Measurements from ENCODE around the gene GPR78.

Gene GPR78

DNA sequence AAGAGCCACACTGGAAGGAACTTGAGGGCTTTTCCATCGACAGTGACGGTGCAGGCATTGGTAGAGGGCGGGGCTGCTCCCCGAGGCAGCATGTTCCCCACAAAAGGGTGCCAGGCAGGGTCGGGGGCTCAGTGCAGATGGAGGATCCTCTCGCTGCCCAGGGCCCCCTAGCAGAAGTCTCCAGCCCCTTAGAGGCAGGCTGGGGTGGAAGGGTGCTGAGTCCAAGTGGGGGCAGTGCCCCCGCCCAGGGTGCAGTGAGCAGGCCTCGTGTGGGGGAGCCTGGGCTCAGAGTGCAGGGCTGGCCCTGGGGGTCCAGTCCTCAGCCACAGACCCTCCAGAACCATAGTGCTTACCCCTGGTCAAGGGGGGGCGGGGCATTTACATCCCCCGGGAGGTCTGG lies 21.4 kb downstream of the GPR78 start:
- no peak for DNase-seq

DNA sequence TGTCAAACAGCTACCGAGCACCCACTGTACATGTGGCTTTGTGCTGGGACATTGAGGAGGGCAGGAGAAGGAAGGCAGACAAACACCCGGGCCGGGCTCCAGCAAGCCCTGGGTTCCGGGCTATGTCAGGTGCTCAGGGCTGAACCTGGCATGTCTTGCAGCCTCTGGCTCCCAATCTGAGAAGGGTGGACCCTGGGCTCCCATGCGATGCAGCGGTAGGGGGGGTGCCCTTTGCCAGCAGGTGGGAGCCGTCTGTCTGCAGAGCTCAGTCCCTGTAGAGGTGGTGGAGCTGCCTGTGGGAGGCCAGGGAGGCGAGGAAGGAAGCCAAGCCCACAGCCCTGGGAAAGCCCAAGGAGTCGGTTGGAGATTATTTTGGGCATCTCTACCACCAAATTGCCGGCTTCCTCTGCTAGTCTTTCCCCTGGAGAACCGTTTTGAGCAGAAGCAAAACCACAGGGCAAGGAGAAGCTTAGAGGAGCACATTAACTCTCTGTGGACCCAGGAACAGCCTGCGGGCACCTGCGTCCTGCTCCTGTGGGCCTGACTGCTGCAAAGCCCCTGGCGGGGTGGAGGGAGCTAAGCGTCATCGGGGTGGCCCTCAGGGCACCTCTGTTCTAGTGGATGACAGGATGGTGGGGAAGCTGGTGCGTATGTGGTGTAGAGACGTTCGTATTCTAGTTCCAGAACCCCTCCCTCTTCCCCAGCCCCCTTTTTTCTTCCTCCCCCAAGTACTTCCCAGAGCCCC lies 22.7 kb downstream of the GPR78 start:
- no peak for DNase-seq

DNA sequence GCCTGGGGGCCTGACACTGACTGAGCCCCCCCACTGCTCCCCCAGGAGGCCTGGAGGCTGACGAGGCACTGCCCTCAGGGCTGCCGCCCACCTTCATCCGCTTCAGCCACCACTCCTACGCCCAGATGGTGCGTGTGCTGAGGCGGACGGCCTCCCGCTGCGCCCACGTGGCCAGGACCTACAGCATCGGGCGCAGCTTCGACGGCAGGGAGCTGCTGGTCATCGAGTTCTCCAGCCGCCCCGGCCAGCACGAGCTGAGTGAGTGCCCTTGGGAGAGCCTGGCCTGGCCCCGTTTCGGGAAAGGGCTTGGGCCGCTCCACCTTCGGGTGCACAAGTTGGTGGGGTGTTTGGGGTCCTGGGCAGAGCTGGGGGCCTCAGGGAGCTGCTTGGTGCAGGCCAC lies 23.7 kb downstream of the GPR78 start:
- no peak for DNase-seq

DNA sequence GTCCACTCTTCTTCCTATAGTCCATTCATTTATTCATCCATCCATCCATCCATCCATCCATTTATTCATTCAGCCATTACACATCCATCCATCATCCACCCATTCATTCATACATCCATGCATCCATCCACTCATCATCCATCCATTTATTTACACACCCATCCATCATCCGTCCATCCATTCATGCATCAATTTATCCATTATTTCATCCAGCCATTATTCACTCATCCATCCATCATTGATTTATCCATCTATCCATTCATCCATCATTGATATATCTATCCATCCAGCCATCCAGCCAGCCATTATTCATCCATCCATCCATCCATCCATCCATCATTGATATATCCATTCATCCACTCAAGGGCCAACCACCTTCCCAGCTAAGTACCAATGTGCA lies 25.1 kb downstream of the GPR78 start:
- DNase-seq, result no peak

DNA sequence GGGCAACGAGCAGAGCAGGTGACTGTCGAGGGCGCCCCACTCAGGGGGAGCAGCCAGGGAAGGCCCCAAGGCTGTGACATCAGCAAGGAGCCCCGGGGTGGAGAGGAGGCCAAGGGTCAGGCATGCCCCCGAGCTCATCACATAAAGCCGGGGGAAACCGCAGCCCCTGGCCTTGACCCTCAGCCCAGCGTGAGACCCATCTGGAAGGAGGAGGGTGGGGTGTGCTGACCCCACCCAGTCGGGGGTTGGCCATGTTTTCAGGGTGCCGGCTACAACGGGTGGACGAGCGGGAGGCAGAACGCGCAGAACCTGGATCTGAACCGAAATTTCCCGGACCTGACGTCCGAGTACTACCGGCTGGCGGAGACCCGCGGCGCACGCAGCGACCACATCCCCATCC lies 26.3 kb downstream of the GPR78 start:
- DNase-seq, result no peak

DNA sequence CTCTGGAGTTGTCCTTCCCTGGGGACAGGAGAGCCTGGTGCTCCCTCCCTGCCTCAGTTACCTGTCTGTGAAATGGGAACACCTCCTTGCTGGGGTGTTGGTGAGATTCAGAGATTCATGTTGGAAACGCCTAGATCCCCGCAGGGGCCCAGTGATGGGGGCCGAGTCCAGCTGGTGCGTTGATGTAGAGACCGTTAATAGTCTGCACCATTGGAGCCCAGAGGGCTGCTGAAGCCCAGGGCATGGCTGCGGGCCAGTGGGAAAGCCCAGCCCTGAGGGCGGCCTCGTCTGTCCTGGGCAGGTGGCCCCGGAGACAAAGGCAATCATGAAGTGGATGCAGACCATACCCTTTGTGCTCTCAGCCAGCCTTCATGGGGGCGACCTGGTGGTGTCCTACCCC lies 26.8 kb downstream of the GPR78 start:
- DNase-seq, result no peak

DNA sequence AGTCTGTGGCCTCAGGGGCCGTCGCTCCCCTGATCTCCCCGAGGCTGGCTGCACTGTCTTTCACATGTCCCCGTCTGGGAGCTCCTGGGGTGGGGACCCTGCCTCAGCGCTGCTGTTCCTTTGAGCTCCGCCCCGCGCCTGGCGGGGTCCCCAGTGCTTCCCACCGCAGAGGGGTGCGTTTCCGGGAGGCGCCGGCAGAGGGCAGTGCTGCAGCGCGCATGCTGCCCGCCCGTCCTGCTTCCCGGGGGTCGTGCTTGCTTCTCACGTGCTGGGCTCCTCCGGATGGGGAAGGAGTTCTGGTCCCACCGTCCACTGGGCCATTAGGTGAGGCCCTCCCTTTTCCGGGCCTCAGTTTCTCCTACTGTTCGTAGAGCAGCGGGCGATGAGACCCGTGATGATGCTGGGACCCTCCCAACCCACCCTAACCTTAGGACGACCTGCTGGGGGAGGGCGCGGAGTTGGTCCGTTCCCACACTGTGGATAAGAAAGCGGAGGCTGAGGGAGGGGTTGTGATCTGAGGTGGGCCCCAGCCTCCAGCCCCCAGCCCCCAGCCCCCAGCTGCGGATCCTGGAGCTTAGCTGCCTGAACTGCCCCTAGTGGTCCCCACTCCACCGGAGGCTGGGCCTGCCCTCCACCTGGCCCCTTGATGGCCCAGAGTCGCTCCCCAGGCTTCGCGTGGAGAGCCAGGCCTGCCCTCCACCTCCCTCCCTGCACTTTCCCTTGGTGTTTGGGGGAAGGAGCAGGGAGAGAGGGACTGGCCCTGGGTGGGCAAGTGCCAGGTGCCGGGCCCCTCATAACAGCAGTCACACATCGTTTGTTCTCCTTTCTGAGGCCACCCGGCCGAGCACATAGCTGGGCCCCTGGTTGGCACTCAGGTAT lies 27.6 kb downstream of the GPR78 start:
- peak; percentile 8 for DNase-seq

DNA sequence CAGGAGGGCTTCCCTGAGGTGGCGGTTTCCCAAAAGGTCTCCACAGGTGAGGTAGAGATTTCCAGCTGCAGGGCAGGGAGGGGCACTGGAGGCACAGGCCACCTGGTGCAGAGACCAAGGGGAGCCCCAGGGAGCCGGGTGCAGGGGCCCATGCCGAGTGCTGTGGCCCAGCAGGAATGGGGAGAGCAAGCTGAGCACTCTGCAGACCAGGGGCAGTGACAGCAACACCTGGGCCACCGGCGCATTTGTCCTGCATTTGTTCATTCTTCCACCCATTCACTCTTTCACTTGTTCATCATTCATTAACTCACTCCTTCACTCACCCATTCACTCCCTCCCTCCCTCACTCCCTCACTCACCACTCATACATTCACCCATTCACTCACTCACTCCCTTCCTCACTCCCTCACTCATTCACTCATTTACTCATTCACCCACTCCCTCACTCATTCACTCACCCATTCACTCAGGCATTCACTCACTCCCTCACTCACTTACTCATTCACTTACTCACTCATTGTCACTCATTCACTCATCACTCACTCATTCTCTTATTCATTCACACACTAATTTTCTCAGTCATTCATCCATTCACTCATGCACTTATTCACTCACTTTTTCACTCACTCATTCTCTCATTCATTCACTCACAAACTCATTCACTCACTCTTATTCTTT lies 28.7 kb downstream of the GPR78 start:
- no peak for DNase-seq

DNA sequence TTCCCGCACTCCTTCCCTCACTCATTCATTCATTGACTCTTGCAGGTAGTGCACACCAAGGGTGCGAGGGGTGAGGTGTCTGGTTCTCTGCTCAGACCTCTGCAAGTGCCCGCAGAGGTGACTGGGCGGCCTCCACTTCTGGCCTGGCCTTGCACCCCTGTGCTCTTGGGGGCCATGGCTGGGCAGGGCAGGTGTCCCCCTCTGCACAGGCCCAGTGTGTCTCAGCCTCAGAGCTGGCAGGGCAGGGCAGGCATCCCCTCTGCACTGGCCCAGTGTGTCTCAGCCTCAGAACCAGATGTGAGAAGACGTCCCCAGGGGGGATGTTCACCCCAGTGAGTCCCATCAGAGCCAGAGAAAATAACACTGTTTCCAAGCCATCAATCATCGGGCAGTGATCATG lies 29.2 kb downstream of the GPR78 start:
- no peak for DNase-seq

DNA sequence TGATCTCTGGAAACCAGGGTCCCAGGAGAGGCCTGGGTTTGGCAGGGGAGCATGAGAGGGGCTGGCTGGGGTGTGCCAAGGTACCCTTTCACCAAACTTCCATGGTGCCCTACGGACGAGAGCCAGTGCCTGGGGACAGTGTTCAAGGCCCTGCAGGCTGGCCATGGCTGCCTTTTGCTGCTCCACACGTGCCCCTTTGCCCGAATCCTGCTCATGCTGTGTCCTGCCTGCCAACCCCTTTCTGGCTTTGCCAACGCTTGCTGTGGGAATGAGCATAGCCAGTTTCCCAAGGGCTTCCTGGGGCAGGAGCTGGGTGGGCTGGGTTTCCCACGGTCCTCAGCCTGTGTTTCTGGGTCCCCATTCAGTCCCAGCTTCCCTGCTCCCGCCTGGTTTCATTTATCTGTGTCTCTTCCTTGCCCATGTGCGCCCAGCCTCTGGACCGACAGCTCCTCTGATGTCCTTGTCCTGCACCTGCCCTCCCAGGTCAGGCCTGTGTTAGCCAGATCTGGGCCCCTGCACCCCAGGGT lies 29.7 kb downstream of the GPR78 start:
- DNase-seq, result no peak

DNA sequence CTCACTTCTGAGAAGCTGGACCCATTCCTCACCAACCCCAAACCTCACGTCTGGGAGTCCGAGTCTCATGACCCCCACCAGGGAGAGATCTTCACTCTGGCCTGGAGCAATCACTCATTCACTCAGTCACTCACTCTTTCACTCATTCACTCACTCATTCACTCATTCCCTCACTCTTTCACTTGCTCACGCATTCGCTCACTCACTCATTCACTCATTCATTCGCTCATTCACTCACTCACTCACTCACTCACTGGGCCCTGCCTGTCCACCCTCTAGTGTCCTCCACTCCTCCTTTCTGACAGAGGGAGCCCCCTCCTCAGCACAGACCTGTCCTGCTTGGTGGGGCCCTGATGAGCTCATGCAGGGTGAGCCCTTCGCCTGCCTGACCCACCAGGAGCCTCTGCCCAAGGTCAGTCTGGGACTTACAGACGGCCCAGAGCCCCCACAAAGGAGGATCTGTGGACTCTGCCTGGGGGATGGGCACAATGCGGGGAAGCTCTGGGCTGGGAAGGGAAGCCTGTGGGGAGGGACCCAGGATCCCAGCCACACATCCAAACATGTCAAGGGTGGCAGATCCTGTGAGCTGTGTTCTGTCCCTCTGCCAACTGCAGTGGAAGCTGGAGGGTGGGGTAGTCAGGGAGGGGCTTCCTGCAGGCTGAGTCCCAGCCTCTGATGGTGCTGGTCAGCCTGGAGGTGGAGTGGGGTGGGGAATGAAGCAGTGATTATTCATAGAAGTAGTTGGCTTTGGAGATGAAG lies 30.8 kb downstream of the GPR78 start:
- DNase-seq, result no peak

DNA sequence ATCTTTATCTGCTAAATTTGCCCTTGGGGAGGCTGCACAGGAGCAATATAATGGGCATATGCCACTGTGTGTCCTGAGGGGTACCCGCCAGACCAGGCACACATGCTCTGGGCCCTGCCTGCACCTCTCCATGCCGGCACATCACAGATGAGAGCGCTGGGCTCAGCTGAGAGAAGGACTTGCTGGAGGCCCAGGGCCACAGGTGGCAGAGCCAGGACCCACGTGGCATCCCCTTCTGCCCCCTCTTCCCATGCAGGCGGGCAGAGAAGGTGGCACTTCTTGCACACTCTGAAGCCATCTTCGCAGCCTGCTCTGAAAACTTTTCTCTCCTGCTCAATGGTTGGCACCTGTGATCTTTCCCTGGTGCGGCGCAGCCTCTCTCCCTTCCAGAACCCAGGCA lies 32.5 kb downstream of the GPR78 start:
- no peak for DNase-seq

DNA sequence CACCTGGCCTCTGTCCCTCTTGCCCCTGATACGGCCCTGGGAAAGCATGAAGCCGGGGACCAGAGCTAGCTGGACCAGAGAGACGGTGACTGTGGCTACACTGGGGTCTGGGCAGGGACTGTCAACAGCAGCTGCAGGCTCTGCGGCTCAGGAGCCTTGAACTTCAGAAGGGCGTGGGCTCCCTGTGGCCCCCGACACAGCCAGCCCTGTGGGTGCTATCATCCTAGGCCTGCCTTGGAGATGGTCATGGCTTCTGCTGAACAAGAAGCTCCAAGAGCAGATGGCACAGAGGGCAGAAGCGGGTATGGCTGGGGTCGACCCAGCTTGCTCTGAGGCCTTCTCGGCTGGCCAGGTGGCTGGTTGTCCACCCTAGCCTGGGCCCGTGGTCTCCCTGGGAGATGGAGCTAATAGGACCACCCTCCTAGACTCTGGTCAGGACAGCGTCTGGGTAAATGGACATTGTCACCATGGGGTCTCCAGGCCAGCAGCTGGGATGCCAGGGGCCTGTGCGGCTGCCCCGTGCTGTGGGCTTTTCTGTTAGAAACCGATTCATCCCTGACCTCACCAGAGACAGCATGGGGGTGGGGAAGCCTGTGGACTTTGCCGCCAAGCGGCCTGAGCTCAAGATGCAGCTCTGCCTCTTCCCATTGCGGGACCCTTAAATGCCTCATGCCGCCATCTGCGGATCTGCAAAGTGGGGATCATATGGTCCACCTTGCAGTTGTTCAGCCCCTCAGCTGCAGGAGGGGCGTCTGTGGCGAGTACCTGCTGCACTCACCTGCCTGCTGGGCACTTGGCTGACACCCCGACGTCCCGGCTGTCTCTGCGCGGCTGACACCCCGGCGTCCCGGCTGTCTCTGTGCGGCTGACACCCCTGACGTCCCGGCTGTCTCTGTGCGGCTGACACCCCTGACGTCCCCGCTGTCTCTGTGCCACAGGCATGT lies 33.5 kb downstream of the GPR78 start:
- DNase-seq, result no peak

DNA sequence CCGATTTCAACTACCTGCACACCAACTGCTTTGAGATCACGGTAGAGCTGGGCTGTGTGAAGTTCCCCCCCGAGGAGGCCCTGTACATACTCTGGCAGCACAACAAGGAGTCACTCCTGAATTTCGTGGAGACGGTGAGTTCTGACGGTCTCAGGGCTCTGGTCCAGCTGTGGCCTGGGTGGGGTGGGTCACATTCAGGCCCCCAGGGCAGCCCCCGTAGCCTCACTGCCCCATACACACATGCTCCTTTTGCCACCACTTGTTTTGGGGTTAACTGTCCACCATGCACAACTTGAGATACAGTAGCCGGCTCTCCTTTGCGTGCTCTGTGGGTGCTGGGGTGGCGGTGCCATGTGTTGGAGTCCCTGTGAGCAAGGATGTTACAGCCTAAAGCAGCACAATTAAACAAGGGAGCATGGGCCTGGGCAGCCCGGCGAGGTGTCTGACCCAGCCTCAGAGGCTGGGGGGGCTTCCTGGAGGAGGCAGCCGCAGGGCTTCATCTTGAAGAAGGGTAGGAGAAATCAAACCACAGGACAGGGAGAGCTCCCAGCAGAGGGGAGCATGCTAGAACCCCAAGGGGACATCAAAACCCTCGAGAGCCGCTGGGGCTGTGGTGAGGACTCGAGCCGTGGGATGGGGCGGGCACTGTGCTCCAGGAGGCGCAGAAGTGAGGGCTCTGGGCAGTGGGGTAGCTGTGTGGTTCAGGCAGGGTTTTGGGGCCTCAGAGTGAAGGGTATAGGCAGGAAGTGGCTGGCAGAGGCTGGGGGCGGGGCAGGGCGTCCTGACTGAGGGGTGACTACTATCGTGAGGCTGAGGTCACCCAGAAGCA lies 34.4 kb downstream of the GPR78 start:
- no peak for DNase-seq

DNA sequence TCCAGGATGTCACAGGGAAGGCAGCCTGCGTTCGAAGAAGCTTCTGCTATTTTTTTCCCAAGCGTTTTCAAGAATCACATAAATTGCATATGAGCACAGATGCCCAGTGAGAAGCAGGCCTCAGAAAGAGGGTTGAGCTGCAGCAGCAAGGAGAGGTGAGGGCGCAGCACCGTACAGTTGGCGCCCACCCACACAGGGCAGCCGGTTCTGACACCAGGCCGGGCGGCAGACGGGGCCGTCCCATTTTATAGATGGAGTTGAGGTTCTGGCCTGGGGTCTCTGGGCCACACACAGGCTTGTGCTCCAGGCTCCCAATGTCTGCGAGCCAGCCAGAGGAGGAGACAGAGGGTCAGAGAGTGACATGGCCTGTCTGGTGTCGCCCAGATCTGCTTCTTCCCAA lies 35.2 kb downstream of the GPR78 start:
- no peak for DNase-seq

DNA sequence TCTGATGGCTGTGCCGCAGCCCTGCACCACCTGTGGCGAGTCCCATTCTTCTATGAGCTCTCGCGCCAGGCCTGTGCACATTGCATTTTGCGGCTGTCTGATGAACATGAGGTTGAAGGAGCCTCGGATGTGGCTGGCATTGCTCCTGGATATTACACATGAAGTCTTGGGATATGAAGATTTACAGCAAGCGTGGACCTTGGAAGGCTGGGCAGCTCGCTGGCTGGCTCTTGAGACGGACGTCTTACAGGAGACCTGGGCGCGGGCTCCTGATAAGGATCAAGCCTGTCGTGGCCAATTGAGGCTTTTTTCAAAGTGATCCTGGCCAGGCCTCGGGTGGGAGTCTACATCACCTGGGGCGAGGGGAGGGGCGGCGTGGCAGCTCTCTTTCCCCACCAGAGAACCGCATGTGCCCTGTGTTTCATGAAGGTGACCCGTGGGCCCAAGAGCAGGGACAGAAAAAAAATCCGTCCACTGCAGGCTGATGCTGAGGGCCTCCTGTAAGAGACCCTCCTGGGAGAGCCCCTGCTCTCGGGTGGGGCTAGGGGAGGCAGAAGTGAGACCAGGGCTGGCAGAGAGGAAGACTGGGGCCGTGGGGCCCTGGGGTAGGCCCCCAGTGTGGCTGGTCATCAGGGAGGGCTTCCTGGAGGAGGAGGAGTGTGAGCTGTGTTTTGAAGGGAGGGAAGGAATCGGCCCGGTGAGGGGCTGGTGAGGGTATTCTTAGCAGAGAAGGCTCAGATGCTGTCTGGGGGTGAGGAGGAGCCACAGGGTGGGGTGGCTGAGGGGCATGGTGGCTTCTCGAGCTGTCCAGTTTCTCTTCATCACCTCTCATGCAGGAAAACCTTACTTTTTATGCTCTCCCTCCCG lies 36.0 kb downstream of the GPR78 start:
- no peak for DNase-seq

DNA sequence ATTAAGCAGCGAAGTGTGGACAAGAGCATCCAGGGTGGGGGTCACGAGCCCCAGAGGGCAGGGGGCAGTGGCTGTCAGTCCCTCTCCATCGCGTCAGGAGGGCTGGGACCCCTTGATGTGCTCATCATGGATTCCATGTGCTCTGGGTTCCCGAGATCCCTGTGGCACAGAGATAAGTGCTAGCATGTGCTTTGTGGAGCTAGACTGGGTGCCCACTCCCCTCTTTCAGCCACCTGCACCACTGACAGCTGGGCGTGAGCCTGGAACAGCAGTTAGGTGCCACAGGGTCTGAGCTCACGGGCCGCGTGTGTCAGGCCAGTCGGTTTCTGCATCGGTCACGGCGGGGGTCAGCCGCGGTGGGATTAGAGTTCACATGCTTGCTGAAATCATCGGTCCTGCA lies 36.6 kb downstream of the GPR78 start:
- DNase-seq, result no peak

DNA sequence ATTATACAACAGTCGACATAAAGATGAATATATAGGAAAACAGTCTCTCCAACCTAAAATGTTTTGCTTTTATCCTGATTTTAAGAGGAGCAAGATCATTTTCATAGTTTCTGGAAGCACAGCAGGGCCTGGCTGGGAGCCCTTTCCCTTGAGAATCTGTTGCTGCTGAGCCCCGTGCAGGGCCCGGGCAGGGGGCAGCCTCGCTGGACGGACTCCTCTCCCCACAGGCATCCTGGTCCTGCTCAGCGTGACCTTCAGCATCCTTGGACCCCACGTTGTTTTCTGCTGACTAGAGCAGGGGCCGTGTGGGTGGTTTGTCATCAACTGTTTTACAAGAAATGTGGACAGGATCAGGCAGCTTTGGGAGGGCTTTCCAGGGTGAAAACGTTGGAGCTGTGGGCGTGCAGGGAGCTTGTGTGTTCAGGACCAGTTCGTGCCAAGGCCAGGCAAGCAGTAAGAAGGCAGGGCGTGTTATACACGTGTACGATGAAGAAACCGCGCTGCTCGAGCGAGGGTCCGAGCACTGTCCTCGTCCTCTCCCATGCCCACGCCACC lies 37.4 kb downstream of the GPR78 start:
- DNase-seq, result no peak

DNA sequence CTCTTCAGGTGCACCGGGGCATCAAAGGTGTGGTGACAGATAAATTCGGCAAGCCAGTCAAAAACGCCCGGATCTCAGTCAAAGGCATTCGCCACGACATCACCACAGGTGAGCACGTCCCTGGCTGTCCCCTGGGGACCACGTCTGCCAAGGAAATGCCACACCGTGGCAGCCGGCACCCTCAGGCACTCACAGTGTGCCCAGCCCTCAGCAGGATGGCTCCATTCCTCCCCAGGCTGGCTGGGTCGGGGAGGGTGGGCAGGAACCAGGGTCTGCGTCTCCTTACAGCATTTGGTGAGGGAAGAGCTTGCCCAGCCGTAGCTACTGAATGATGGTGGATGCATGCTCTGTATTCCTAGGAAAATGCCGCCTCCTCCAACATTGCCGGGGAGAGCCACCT lies 38.2 kb downstream of the GPR78 start:
- DNase-seq, result no peak

All from CD4-positive, alpha-beta T cell treated with Interleukin-17A for 1 hour (primary cell).